Occipital lobe (tissue), 2 donors: ENCODE measurements around the gene GRIN3B. TPM values are rescaled to one million over a fixed set of nuclear protein-coding genes. Genes with fewer than 3 reads are reported as not detected.

Experiments used
- DNase-seq: peaks from one replicate; lab custom pipeline; 2025; lab: John Stamatoyannopoulos, UW
- total RNA-seq: library from RNA; depleted of rRNA; stranded (reverse); fragments of >200 nt; gene quantifications from one replicate; pipeline ENCODE4 v1.2.3, GENCODE V29; 2014

Gene GRIN3B
- total RNA-seq, 1 donor from 2014 or later, result not detected

- no peak for DNase-seq
Measured at GRCh38 chr19:990119-990571, 10.1 kb upstream of the GRIN3B start.

- DNase-seq, result no peak
Measured at GRCh38 chr19:990746-991145, 9.5 kb upstream of the GRIN3B start.

- no peak for DNase-seq
Measured at GRCh38 chr19:991174-991931, 8.9 kb upstream of the GRIN3B start.

GRCh38 chr19:991932-992669, 8.1 kb upstream of the GRIN3B start:
- DNase-seq, result no peak

- no peak for DNase-seq
Measured at GRCh38 chr19:992670-993055, 7.6 kb upstream of the GRIN3B start.

GRCh38 chr19:993361-993830, 6.8 kb upstream of the GRIN3B start:
- DNase-seq, result no peak

- DNase-seq, result no peak
Measured at GRCh38 chr19:993831-994393, 6.3 kb upstream of the GRIN3B start.

GRCh38 chr19:994516-994915, 5.7 kb upstream of the GRIN3B start:
- DNase-seq, result no peak

GRCh38 chr19:995051-995827, 5.0 kb upstream of the GRIN3B start:
- DNase-seq, result no peak

- no peak for DNase-seq
Measured at GRCh38 chr19:996051-996838, 4.0 kb upstream of the GRIN3B start.

GRCh38 chr19:998064-998463, 2.2 kb upstream of the GRIN3B start:
- no peak for DNase-seq

GRCh38 chr19:999379-999719, 870 bp upstream of the GRIN3B start:
- no peak for DNase-seq

GRCh38 chr19:1000591-1001537, 645 bp downstream of the GRIN3B start:
- DNase-seq, result no peak

- DNase-seq, result no peak
Measured at GRCh38 chr19:1001538-1002166, 1.4 kb downstream of the GRIN3B start.

- DNase-seq, result no peak
Measured at GRCh38 chr19:1002600-1002999, 2.4 kb downstream of the GRIN3B start.

GRCh38 chr19:1003283-1003682, 3.1 kb downstream of the GRIN3B start:
- no peak for DNase-seq

- DNase-seq, result no peak
Measured at GRCh38 chr19:1004204-1004802, 4.1 kb downstream of the GRIN3B start.

- no peak for DNase-seq
Measured at GRCh38 chr19:1004803-1005664, 4.8 kb downstream of the GRIN3B start.
